GM19463 (cell line): ENCODE data around the gene COMMD8.

Experiments
- ATAC-seq: cut with Tn5 transposase; IDR thresholded peaks from one replicate; pipeline ENCODE4 v1.9.1; 2021; ENCODE audit warnings: mild to moderate bottlenecking, moderate library complexity; ENCODE audit not compliant: unreplicated experiment

The COMMD8 gene

GRCh38 chr4:47473141-47473750 lies 9.7 kb upstream of the COMMD8 start:
- no peak for ATAC-seq

- no peak for ATAC-seq
Observed at GRCh38 chr4:47471591-47471990, 8.1 kb upstream of the COMMD8 start.

- no peak for ATAC-seq
Observed at GRCh38 chr4:47471064-47471463, 7.6 kb upstream of the COMMD8 start.

GRCh38 chr4:47469951-47470350 lies 6.4 kb upstream of the COMMD8 start:
- ATAC-seq, result no peak

- no peak for ATAC-seq
Observed at GRCh38 chr4:47468706-47469365, 5.3 kb upstream of the COMMD8 start.

- ATAC-seq, result no peak
Observed at GRCh38 chr4:47466056-47466785, 2.7 kb upstream of the COMMD8 start.

GRCh38 chr4:47465004-47465403 lies 1.5 kb upstream of the COMMD8 start:
- peak; percentile 11 for ATAC-seq

GRCh38 chr4:47462799-47463234 lies 685 bp downstream of the COMMD8 start:
- peak; percentile 14 for ATAC-seq

GRCh38 chr4:47451657-47452056 lies 11.8 kb downstream of the COMMD8 start:
- ATAC-seq, result no peak

GRCh38 chr4:47444031-47444430 lies 19.5 kb downstream of the COMMD8 start:
- no peak for ATAC-seq

- peak; percentile 86 for ATAC-seq
Observed at GRCh38 chr4:47442980-47443379, 20.5 kb downstream of the COMMD8 start.

GRCh38 chr4:47434931-47435330 lies 28.6 kb downstream of the COMMD8 start:
- no peak for ATAC-seq

- no peak for ATAC-seq
Observed at GRCh38 chr4:47432749-47433148, 30.8 kb downstream of the COMMD8 start.

GRCh38 chr4:47427935-47428334 lies 35.6 kb downstream of the COMMD8 start:
- ATAC-seq, result no peak

- ATAC-seq, result no peak
Observed at GRCh38 chr4:47425628-47426027, 37.9 kb downstream of the COMMD8 start.

- ATAC-seq, result no peak
Observed at GRCh38 chr4:47419296-47419695, 44.2 kb downstream of the COMMD8 start.

- ATAC-seq, result no peak
Observed at GRCh38 chr4:47418147-47418546, 45.4 kb downstream of the COMMD8 start.

GRCh38 chr4:47415719-47416118 lies 47.8 kb downstream of the COMMD8 start:
- ATAC-seq, result peak; percentile 76

GRCh38 chr4:47413521-47413920 lies 50.0 kb downstream of the COMMD8 start:
- no peak for ATAC-seq

GRCh38 chr4:47410271-47410670 lies 53.2 kb downstream of the COMMD8 start:
- no peak for ATAC-seq

GRCh38 chr4:47406408-47406807 lies 57.1 kb downstream of the COMMD8 start:
- ATAC-seq, result no peak
